SK-N-SH (cell line): ENCODE measurements around the gene OLR1. TPM values are rescaled to one million over a fixed set of nuclear protein-coding genes. Genes with fewer than 3 reads are reported as not detected.

Experiments
- CTCF ChIA-PET: fragments of 300-600, 350-600 bp; formaldehyde crosslinking; extraction: SDS; loops from one replicate; lab custom pipeline; 2021; lab: Yijun Ruan, JAX
- POLR2A ChIA-PET: fragments of 350-600 bp; sonication (Branson Sonifier 250); formaldehyde crosslinking; extraction: SDS; loops from one replicate; lab custom pipeline; 2020; ENCODE audit warnings: antibody characterized with exemption, inconsistent platforms; lab: Yijun Ruan, JAX
- DNase-seq: peaks from one replicate; pipeline ENCODE4 v3.0.0; 2012
- H2AFZ ChIP-seq: fragments of 200-600 bp; sonication (generic); 2 replicates; pipeline ENCODE4 v1.8.1; 2016; ENCODE audit warnings: antibody characterized with exemption, mild to moderate bottlenecking, low read depth
- H3F3A ChIP-seq: fragments of 200-600 bp; sonication (generic); replicated peaks from 2 replicates; pipeline ENCODE3; 2016; ENCODE audit warnings: antibody characterized with exemption, mild to moderate bottlenecking; ENCODE audit not compliant: insufficient read depth
- H3K27ac ChIP-seq, 2 experiments: fragments of 200-500 bp in 1 of 2; fragments of 200-600 bp in 1 of 2; sonication (Bioruptor generic) in 1 of 2; sonication (generic), shearing (Covaris generic) in 1 of 2; 2 replicates each; pipeline versions ENCODE4 v1.5.1 to v1.6.1; 2014 to 2016; ENCODE audit warnings: low read depth in 2 of 2, inconsistent platforms in 1 of 2, low read length in 1 of 2, mild to moderate bottlenecking in 1 of 2, mixed read lengths in 1 of 2
- H3K27me3 ChIP-seq: fragments of 200-600 bp; sonication (generic), shearing (Covaris generic); 2 replicates; pipeline ENCODE4 v1.6.1; 2016; ENCODE audit warnings: mixed run types; ENCODE audit not compliant: insufficient read depth
- H3K36me3 ChIP-seq, 2 experiments: fragments of 200-500 bp in 1 of 2; fragments of 200-600 bp in 1 of 2; sonication (Bioruptor generic) in 1 of 2; sonication (generic) in 1 of 2; replicated peaks in 1 of 2; 2 replicates each; pipeline versions ENCODE3 to v1.5.1; 2014 to 2016; ENCODE audit warnings: low read length in 1 of 2, mild to moderate bottlenecking in 1 of 2; ENCODE audit not compliant: insufficient read depth in 2 of 2, control insufficient read depth in 1 of 2
- H3K4me1 ChIP-seq, 2 experiments: fragments of 200-500 bp in 1 of 2; fragments of 200-600 bp in 1 of 2; sonication (Bioruptor generic) in 1 of 2; sonication (generic), shearing (Covaris generic) in 1 of 2; 2 replicates each; pipeline versions ENCODE4 v1.5.1 to v1.6.1; 2014 to 2016; ENCODE audit warnings: low read depth in 1 of 2, low read length in 1 of 2, mixed run types in 1 of 2; ENCODE audit not compliant: insufficient read depth in 2 of 2, control insufficient read depth in 1 of 2
- H3K4me2 ChIP-seq: fragments of 200-600 bp; sonication (generic), shearing (Covaris generic); 2 replicates; pipeline ENCODE4 v1.6.1; 2017; ENCODE audit warnings: mixed run types
- H3K4me3 ChIP-seq, 2 experiments: fragments of 200-500 bp in 1 of 2; fragments of 200-600 bp in 1 of 2; sonication (Bioruptor generic) in 1 of 2; sonication (generic), shearing (Covaris generic) in 1 of 2; 2 replicates each; pipeline versions ENCODE4 v1.5.1 to v1.8.1; 2014 to 2016; ENCODE audit warnings: low read depth in 2 of 2, inconsistent platforms in 1 of 2, low read length in 1 of 2, mild to moderate bottlenecking in 1 of 2, mixed read lengths in 1 of 2, moderate library complexity in 1 of 2
- H3K79me2 ChIP-seq: fragments of 200-600 bp; sonication (generic); 2 replicates; pipeline ENCODE4 v1.8.1; 2017; ENCODE audit warnings: mild to moderate bottlenecking; ENCODE audit not compliant: insufficient read depth
- H3K9ac ChIP-seq: fragments of 200-600 bp; sonication (generic); 2 replicates; pipeline ENCODE4 v1.6.1; 2017; ENCODE audit warnings: mixed run types
- H3K9me2 ChIP-seq: fragments of 200-600 bp; sonication (generic); 2 replicates; pipeline ENCODE4 v1.6.1; 2017; ENCODE audit warnings: mixed run types
- H3K9me3 ChIP-seq: fragments of 200-600 bp; sonication (generic); 2 replicates; pipeline ENCODE4 v1.6.1; 2017; ENCODE audit warnings: mixed run types, mild to moderate bottlenecking, moderate library complexity
- H4K20me1 ChIP-seq: fragments of 200-600 bp; sonication (generic); 2 replicates; pipeline ENCODE4 v1.6.1; 2017; ENCODE audit warnings: mild to moderate bottlenecking, mixed run types; ENCODE audit not compliant: insufficient read depth
- ELF1 ChIP-seq: IDR thresholded peaks from 2 replicates; pipeline ENCODE4 v1.4.0; 2012
- EZH2phosphoT487 ChIP-seq: fragments of 200-600 bp; sonication (generic); IDR thresholded peaks from 2 replicates; pipeline ENCODE4 v1.6.1; 2017; ENCODE audit warnings: low read depth, mixed run types, mild to moderate bottlenecking, antibody characterized with exemption, moderate library complexity, borderline replicate concordance
- FOSL2 ChIP-seq: IDR thresholded peaks from 2 replicates; pipeline ENCODE4 v1.4.0; 2012; ENCODE audit warnings: low read depth, mild to moderate bottlenecking, moderate library complexity, borderline replicate concordance
- GATA2 ChIP-seq: sonication (generic); formaldehyde crosslinking; IDR thresholded peaks from 2 replicates; pipeline ENCODE4 v1.5.0; 2020; ENCODE audit warnings: mild to moderate bottlenecking, missing genetic modification reagents
- JUND ChIP-seq: IDR thresholded peaks from 2 replicates; pipeline ENCODE4 v1.4.0; 2012
- MEF2A ChIP-seq: IDR thresholded peaks from 2 replicates; pipeline ENCODE4 v1.4.0; 2012; ENCODE audit warnings: low read depth, borderline replicate concordance
- POLR2AphosphoS5 ChIP-seq: IDR thresholded peaks from 2 replicates; pipeline ENCODE4 v1.6.1; 2012; ENCODE audit warnings: low read depth, low read length
- RAD21 ChIP-seq: IDR thresholded peaks from 2 replicates; pipeline ENCODE4 v1.6.1; 2012; ENCODE audit warnings: mild to moderate bottlenecking, low read length
- REST ChIP-seq: IDR thresholded peaks from 2 replicates; pipeline ENCODE4 v1.6.1; 2012; ENCODE audit warnings: mild to moderate bottlenecking, low read depth, low read length, moderate library complexity
- SMC3 ChIP-seq: IDR thresholded peaks from 2 replicates; pipeline ENCODE4 v1.6.1; 2012; ENCODE audit warnings: low read depth, low read length, improper control_type of control experiment
- TEAD4 ChIP-seq: IDR thresholded peaks from 2 replicates; pipeline ENCODE4 v1.4.0; 2012; ENCODE audit warnings: mild to moderate bottlenecking, borderline replicate concordance; ENCODE audit not compliant: insufficient read depth
- USF1 ChIP-seq: IDR thresholded peaks from 2 replicates; pipeline ENCODE4 v1.4.0; 2012; ENCODE audit warnings: low read depth, borderline replicate concordance
- ZBTB33 ChIP-seq: IDR thresholded peaks from 2 replicates; pipeline ENCODE4 v1.4.0; 2012; ENCODE audit warnings: low read depth, borderline replicate concordance
- WGBS: methylation state at CpG from one replicate; pipeline ENCODE4 v1.1.6; 2017; ENCODE audit warnings: low lambda C conversion rate; 5-methylcytosine and 5-hydroxymethylcytosine counted together
- polyA plus RNA-seq, 3 experiments: library from polyadenylated mRNA; depleted of rRNA; stranded (reverse); fragments of >200 nt; gene quantifications; 2 replicates each; pipeline ENCODE4 v1.2.3, GENCODE V29; 2012
- TF ChIP-seq, protein P1 (sequence below): fragments of 150-350 bp; IDR thresholded peaks from 2 replicates; pipeline ENCODE4 v1.6.1; 2016; ENCODE audit warnings: mild to moderate bottlenecking, low read depth, low read length
- TF ChIP-seq, protein P2 (sequence below): IDR thresholded peaks from 2 replicates; pipeline ENCODE4 v1.4.0; 2012; ENCODE audit warnings: low read depth

OLR1 gene
- polyA plus RNA-seq, 1 of the 3 experiments (the other 2 are of a cell fraction) = not detected

DNA sequence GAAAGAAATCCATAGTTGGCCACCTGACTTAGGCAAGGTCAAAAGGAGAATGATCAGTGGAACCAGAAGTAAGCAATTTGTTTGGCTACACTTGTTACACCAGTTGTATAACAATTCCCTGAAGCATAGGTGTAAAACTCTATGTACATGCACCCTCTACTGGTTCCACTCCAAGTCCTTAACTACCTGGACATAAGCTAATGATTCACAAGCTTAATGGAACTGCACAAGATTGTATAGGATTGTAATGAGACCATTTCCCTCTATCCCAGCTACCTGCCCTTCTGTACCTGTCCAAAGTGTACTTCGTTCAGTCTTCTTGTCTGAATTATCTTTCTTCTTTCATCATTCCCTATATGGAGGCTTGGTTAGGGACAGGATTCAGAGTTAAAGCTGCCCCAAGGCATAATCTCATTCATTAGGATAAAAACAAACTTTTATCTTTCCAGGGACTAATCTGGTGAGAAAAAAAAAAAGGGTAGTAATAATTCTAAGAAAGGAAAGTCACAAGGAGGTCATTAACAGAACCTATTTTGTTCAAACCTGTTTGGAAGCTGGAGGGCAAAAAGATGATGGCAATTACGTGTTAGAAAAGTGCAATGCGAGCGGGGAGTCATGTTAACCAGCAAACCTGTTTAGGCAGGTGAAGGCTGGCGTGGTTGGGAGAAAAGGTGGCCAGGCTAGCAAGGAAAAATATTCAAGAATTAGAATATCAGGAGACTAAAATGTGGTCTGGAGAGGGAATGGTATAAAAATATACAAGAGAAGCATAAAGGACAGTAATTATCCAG lies 4.1 kb upstream of the OLR1 start:
- H3K4me1 ChIP-seq = no peaks in the 10 kb centered on the region
- no peaks in the 10 kb centered on the region for H3F3A ChIP-seq
- no peak for DNase-seq
- no peak overlapping the region for H3K4me2 ChIP-seq
- 15% methylated on average over 5 of the region's 5 CpGs for WGBS
- H3K9me3 ChIP-seq = no peaks in the 10 kb centered on the region
- no peak for TF ChIP-seq ZBTB33
- H3K4me3 ChIP-seq = no peak overlapping the region
- no peaks in the 10 kb centered on the region for H3K36me3 ChIP-seq
- POLR2A ChIA-PET = no interaction called here
- H4K20me1 ChIP-seq = no peaks in the 10 kb centered on the region
- no peak overlapping the region for H3K9ac ChIP-seq
- no peaks in the 10 kb centered on the region for H3K9me2 ChIP-seq
- H2AFZ ChIP-seq = no peak overlapping the region
- H3K79me2 ChIP-seq = no peaks in the 10 kb centered on the region
- CTCF ChIA-PET = no interaction called here
- peaks cover 26% of the 10 kb centered on the region; the same call in 1 of the 2 replicates for H3K27me3 ChIP-seq
- no peak overlapping the region for H3K27ac ChIP-seq

DNA sequence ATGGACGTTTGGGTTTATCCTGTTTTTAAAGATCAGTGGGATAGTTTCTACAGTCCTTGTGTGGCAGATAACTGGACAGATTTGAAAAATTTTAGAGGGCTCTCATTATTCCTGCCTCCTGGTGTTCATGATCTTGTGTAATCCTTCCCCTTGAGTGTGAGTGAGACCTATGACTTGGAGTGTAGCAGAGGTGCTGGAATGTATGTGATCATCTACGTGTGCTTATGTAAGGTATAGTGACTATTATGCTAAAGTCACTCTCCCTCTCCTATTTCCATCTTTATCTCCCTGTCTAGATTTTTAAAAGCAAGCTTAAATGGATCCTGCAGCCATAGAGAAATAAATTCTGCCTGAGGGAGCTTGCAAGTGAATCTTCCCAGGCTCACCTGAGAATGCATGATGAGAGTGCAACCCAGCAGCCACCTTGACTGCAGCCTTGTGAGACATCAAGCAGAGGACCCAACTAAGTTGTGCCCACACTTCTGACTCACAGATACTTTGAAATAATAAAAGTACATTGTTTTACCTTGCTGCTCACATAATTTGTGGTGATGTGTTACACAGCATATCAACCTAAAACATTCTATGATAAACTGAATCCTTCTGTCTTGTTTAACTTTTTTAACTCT lies 3.2 kb upstream of the OLR1 start:
- 3% methylated on average over 2 of the region's 2 CpGs for WGBS
- Histone ChIP-seq H3K4me1 (no peaks in the 10 kb centered on the region), H3K9me2 (no peaks in the 10 kb centered on the region), H3K4me2 (no peak overlapping the region), H3K9me3 (no peaks in the 10 kb centered on the region), H4K20me1 (no peaks in the 10 kb centered on the region), H3K27me3 (peaks cover 18% of the 10 kb centered on the region; the same call in 1 of the 2 replicates), H3F3A (no peaks in the 10 kb centered on the region), H3K27ac (no peak overlapping the region), H3K79me2 (no peaks in the 10 kb centered on the region)
- TF ChIP-seq POLR2AphosphoS5 = no peak
- TF ChIP-seq USF1 = no peak
- TF ChIP-seq, protein P1, sequence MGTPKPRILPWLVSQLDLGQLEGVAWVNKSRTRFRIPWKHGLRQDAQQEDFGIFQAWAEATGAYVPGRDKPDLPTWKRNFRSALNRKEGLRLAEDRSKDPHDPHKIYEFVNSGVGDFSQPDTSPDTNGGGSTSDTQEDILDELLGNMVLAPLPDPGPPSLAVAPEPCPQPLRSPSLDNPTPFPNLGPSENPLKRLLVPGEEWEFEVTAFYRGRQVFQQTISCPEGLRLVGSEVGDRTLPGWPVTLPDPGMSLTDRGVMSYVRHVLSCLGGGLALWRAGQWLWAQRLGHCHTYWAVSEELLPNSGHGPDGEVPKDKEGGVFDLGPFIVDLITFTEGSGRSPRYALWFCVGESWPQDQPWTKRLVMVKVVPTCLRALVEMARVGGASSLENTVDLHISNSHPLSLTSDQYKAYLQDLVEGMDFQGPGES = no peak
- TF ChIP-seq, protein P2, sequence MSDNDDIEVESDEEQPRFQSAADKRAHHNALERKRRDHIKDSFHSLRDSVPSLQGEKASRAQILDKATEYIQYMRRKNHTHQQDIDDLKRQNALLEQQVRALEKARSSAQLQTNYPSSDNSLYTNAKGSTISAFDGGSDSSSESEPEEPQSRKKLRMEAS = no peak
- no peak for TF ChIP-seq MEF2A
- TF ChIP-seq EZH2phosphoT487 = no peak
- TF ChIP-seq FOSL2 = no peak
- TF ChIP-seq REST = no peak
- TF ChIP-seq GATA2 (CRISPR knock-in tag) = no peak
- TF ChIP-seq SMC3 = no peak
- TF ChIP-seq RAD21 = no peak
- no peak for TF ChIP-seq JUND
- no peak for TF ChIP-seq TEAD4
- no peak for TF ChIP-seq ELF1
- no peak for TF ChIP-seq ZBTB33
- TF ChIP-seq, all 33 proteins: peak for 0
- no peak overlapping the region for H3K9ac ChIP-seq
- H3K4me3 ChIP-seq = no peak overlapping the region
- no peak for DNase-seq
- CTCF ChIA-PET = no interaction called here
- H3K36me3 ChIP-seq = no peaks in the 10 kb centered on the region
- no peak overlapping the region for H2AFZ ChIP-seq
- POLR2A ChIA-PET = no interaction called here
